Measurements from ENCODE around the gene ANKFN1. TPM values are rescaled to one million over a fixed set of nuclear protein-coding genes. Genes with fewer than 3 reads are reported as not detected.

The ANKFN1 gene
- total and polyA plus RNA-seq, 7 donors: 0.12 to 0.55 (median 0.26) TPM; not detected in 3

- 82 to 89% methylated on average over 5 of the region's 5 CpGs for WGBS, 2 donors
These were observed 24.9 kb downstream of the ANKFN1 start for GRCh38 chr17:56178203-56178602.

GRCh38 chr17:56182081-56182480, 28.8 kb downstream of the ANKFN1 start:
- 70 to 73% methylated on average over 1 of the region's 1 CpG for WGBS, 2 donors
- Histone ChIP-seq H3K36me3 (no peaks in the 10 kb centered on the region), H3K4me1 (no peaks in the 10 kb centered on the region), H3K27ac (no peak overlapping the region), H3K9me3 (no peaks in the 10 kb centered on the region), H3K27me3 (no peaks in the 10 kb centered on the region), H3K4me3 (no peak overlapping the region)
- intact Hi-C loops (cut with DNase I): no loop called here
- DNase-seq: no peak
- TF ChIP-seq CTCF (IDR thresholded peaks at IDR 0.05) (no peak), EP300 (IDR thresholded peaks at IDR 0.05) (no peak), POLR2AphosphoS5 (IDR thresholded peaks at IDR 0.05) (no peak), POLR2A (IDR thresholded peaks at IDR 0.05) (no peak)

More at GRCh38 chr17:56178203-56178602, 24.9 kb downstream of the ANKFN1 start:
- H3K4me3 ChIP-seq: no peak overlapping the region
- intact Hi-C loops (cut with DNase I): no loop called here
- H3K4me1 ChIP-seq: peaks cover 0 to 25% (median 21%) of the 10 kb centered on the region in 4 donors
- no peak for DNase-seq
- H3K36me3 ChIP-seq: no peaks in the 10 kb centered on the region
- no peaks in the 10 kb centered on the region for H3K27me3 ChIP-seq
- H3K9me3 ChIP-seq: no peaks in the 10 kb centered on the region
- no peak for TF ChIP-seq POLR2AphosphoS5 (IDR thresholded peaks at IDR 0.05)
- TF ChIP-seq POLR2A (IDR thresholded peaks at IDR 0.05): no peak
- TF ChIP-seq EP300 (IDR thresholded peaks at IDR 0.05): no peak
- no peak for TF ChIP-seq CTCF (IDR thresholded peaks at IDR 0.05)
- H3K27ac ChIP-seq: no peak overlapping the region

GRCh38 chr17:56184650-56185049, 31.4 kb downstream of the ANKFN1 start:
- H3K27me3 ChIP-seq: no peaks in the 10 kb centered on the region
- DNase-seq: no peak
- H3K36me3 ChIP-seq: no peaks in the 10 kb centered on the region
- no peak overlapping the region for H3K4me3 ChIP-seq
- no peak for TF ChIP-seq CTCF (IDR thresholded peaks at IDR 0.05)
- no peak for TF ChIP-seq EP300 (IDR thresholded peaks at IDR 0.05)
- TF ChIP-seq POLR2AphosphoS5 (IDR thresholded peaks at IDR 0.05): no peak
- no peak for TF ChIP-seq POLR2A (IDR thresholded peaks at IDR 0.05)
- H3K9me3 ChIP-seq: no peaks in the 10 kb centered on the region
- no peak overlapping the region for H3K27ac ChIP-seq
- WGBS, 2 donors: 79 to 88% methylated on average over 6 of the region's 6 CpGs
- H3K4me1 ChIP-seq: no peaks in the 10 kb centered on the region
- intact Hi-C loops (cut with DNase I): no loop called here

- Histone ChIP-seq H3K4me3 (no peak overlapping the region), H3K4me1 (no peaks in the 10 kb centered on the region), H3K36me3 (no peaks in the 10 kb centered on the region), H3K9me3 (no peaks in the 10 kb centered on the region), H3K27ac (no peak overlapping the region), H3K27me3 (no peaks in the 10 kb centered on the region)
- intact Hi-C loops (cut with DNase I): no loop called here
- 59 to 69% methylated on average over 6 of the region's 6 CpGs for WGBS, 2 donors
- TF ChIP-seq CTCF (IDR thresholded peaks at IDR 0.05) (no peak), POLR2AphosphoS5 (IDR thresholded peaks at IDR 0.05) (no peak), EP300 (IDR thresholded peaks at IDR 0.05) (no peak), POLR2A (IDR thresholded peaks at IDR 0.05) (no peak)
- no peak for DNase-seq
These were observed 32.4 kb downstream of the ANKFN1 start for GRCh38 chr17:56185491-56186221.
